Activated naive CD8-positive, alpha-beta T cell treated with anti-CD3 and anti-CD28 coated beads, Interleukin-2, amount 10 ng/mL, durations not matched to agents 7 days and 5 days (primary cell): ENCODE measurements around the gene STT3B. TPM values are rescaled to one million over a fixed set of nuclear protein-coding genes. Genes with fewer than 3 reads are reported as not detected.
A peak's percentile ranks its signal among the peaks of the same experiment; 100 is the strongest.

Experiments
- ATAC-seq: fragments of 150-1000 bp; cut with Tn5 transposase; one replicate; pipeline ENCODE4 v1.10.0; 2021; ENCODE audit warnings: low read depth, moderate library complexity
- POLR2A ChIA-PET: fragments of 350-600 bp; sonication (Branson Sonifier 250); formaldehyde crosslinking; loops from one replicate; lab custom pipeline; 2021; ENCODE audit warnings: antibody characterized with exemption; lab: Charles Lee
- DNase-seq: peaks from one replicate; pipeline ENCODE4 v3.0.0; 2021
- H3K27ac Mint-ChIP-seq: one replicate; pipeline ENCODE4 v1.8.0; 2022; ENCODE audit warnings: mild to moderate bottlenecking, mixed read lengths
- H3K27me3 Mint-ChIP-seq: one replicate; pipeline ENCODE4 v1.8.0; 2022; ENCODE audit warnings: mild to moderate bottlenecking, moderate library complexity, mixed read lengths
- H3K36me3 Mint-ChIP-seq: one replicate; pipeline ENCODE4 v1.8.0; 2021; ENCODE audit warnings: mild to moderate bottlenecking, mixed read lengths
- H3K4me1 Mint-ChIP-seq: one replicate; pipeline ENCODE4 v1.8.0; 2021; ENCODE audit warnings: mixed read lengths
- H3K4me3 Mint-ChIP-seq: one replicate; pipeline ENCODE4 v1.8.0; 2022; ENCODE audit warnings: mild to moderate bottlenecking, moderate library complexity, mixed read lengths
- H3K9me3 Mint-ChIP-seq: one replicate; pipeline ENCODE4 v1.8.0; 2021; ENCODE audit warnings: mixed read lengths
- total RNA-seq, 2 experiments: library from RNA; stranded (reverse); gene quantifications; one replicate each; pipeline ENCODE4 v1.2.3, GENCODE V29; 2021

Gene STT3B
- total RNA-seq, 2 experiments from 2014 or later, result 123 to 131 TPM

DNA sequence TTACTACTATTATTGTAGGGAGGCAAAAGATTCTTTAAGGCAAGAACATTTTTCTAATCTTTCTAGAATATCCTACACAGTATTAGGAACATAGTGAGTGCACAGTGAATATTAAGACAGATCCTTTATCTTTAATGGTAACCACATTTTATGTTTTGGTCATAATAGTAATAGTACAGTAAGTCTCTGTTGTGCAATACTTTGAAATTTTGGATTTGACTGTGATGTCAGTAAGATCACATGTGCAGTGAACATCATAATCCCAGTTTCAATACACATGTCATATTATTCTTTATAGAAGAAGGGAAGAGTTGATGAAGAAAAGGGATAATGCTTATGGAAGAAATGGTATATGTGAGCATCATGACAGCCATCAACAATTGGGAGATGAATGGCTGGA is 10.7 kb downstream of the STT3B start:
- POLR2A ChIA-PET, result interaction anchor here (1.0 kb wide), 1 partner anchor 11 kb away, joined by 4 read pairs; the partner anchor contains the start of gene STT3B
- DNase-seq (no peak), ATAC-seq (no peak)
- no peaks in the 10 kb centered on the region for H3K9me3 Mint-ChIP-seq
- peaks cover 32% of the 10 kb centered on the region for H3K36me3 Mint-ChIP-seq
- H3K4me1 Mint-ChIP-seq, result peaks cover 58% of the 10 kb centered on the region
- no peaks in the 10 kb centered on the region for H3K27me3 Mint-ChIP-seq
- no peak overlapping the region for H3K27ac Mint-ChIP-seq
- no peak overlapping the region for H3K4me3 Mint-ChIP-seq

DNA sequence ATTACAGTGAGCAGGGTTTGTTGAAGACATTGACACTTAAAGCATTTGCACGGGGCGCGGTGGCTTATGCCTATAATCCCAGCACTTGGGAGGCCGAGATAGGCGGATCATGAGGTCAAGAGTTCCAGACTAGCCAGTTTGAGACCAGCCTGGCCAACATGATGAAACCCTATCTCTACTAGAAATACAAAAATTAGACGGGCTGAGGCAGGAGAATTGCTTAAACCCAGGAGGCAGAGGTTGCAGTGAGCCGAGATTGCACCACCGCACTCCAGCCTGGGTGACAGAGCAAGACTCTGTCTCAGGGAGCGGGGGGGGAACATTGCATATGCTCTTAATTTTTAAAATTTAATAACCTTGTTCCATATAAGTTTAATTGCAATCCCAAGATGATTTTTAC is 11.9 kb downstream of the STT3B start:
- ATAC-seq, result no peak
- Mint-ChIP-seq H3K4me3 (no peak overlapping the region), H3K9me3 (no peaks in the 10 kb centered on the region), H3K4me1 (peaks cover 50% of the 10 kb centered on the region), H3K27me3 (no peaks in the 10 kb centered on the region), H3K36me3 (peaks cover 23% of the 10 kb centered on the region), H3K27ac (no peak overlapping the region)
- DNase-seq, result no peak
- POLR2A ChIA-PET, result interaction anchor here (1.0 kb wide), 1 partner anchor 12 kb away, joined by 4 read pairs; the partner anchor contains the start of gene STT3B

DNA sequence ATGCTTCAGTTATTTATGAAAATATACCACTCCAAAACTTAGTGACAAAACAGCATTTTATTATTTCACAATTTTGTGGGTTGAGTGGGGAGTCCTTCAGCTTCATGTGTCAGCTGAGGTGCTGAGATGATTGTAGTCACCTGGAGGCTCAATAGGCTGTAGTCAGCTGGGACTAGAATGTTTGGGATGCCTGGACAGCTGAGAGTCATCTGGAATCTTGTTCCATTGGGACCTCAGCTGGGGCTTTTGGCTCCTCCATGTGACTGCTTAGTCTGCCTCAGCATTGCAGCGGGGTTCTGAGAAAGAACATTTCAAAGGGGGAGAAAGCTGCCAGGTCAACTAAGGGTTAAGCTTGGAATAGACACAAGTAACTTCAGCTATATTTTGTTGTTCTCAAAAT is 13.4 kb downstream of the STT3B start:
- Mint-ChIP-seq H3K4me1 (peaks cover 51% of the 10 kb centered on the region), H3K4me3 (no peak overlapping the region), H3K9me3 (no peaks in the 10 kb centered on the region), H3K27ac (no peak overlapping the region), H3K36me3 (peaks cover 17% of the 10 kb centered on the region), H3K27me3 (no peaks in the 10 kb centered on the region)
- POLR2A ChIA-PET, result interaction anchor here (0.6 to 1.3 kb wide), 4 partner anchors 10 to 1548 kb away, joined by 3 to 6 read pairs (median 3); partner anchors contain the start of gene STT3B
- DNase-seq (no peak), ATAC-seq (no peak)

DNA sequence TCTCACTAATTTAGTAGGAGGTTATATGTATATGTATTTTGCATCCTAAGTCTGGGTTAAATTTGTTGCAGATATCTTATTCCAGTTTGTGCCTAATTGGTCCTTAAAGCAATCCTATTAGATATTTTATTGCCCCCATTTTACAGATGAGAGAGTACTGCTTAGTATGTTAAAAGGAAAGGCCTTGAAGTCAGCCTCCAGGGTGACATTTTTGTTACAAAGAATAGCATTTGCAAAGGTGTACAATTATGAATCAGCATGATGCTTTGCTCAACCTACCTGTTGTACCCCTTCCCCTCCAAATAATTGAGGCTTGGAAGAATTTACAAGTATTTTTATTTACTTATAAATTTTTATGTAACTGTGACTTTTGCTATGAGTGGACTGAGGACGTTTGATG is 14.0 kb downstream of the STT3B start:
- Mint-ChIP-seq H3K4me3 (no peak overlapping the region), H3K27me3 (no peaks in the 10 kb centered on the region), H3K27ac (no peak overlapping the region), H3K4me1 (peaks cover 54% of the 10 kb centered on the region), H3K36me3 (peaks cover 15% of the 10 kb centered on the region), H3K9me3 (no peaks in the 10 kb centered on the region)
- POLR2A ChIA-PET, result interaction anchor here (1.3 kb wide), 1 partner anchor 14 kb away, joined by 6 read pairs; the partner anchor contains the start of gene STT3B
- ATAC-seq (no peak), DNase-seq (no peak)

DNA sequence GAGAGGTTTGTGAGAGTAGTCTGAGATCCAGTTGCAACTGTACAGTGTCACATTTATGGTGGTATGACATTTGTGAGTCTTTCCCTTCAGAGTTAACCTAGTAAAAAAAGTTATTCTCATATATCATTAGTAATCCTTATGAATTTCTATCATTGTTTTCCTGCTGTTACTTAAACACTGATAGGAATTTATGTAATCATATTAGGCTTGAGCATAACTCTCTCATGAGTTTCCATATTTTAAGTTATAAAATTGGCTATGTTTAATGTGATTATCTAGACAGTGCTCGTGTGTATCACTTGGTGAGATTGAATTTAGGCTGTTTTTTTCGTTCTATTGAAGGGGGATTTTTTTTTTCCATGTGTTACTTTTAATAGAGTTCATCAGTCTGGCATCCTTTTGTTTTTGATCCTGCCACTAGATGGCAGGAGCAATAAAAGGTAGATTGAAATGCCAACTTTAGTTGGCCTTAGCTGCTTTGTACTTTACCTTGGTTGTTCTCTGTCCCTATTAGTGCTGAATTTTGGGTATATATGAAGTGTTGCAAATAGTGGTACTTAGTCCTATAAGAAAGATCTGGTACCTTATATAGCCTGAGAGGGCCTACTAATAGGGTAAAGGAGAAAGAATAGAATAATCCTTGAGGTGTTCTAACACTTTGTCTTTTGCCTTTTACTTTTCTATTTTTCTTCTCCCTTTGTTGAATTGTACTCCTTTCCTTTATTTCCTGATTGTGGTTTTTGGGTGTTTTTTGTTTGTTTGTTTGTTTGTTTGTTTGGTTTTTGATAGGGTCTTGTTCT is 17.9 kb downstream of the STT3B start:
- DNase-seq (no peak), ATAC-seq (peak; percentile 58)
- H3K4me3 Mint-ChIP-seq, result no peak overlapping the region
- peaks cover 14% of the 10 kb centered on the region for H3K36me3 Mint-ChIP-seq
- H3K27ac Mint-ChIP-seq, result no peak overlapping the region
- H3K4me1 Mint-ChIP-seq, result peaks cover 56% of the 10 kb centered on the region
- POLR2A ChIA-PET, result interaction anchor here (1.0 kb wide), 1 partner anchor 18 kb away, joined by 3 read pairs; the partner anchor contains the start of gene STT3B
- peaks cover 4% of the 10 kb centered on the region for H3K9me3 Mint-ChIP-seq
- no peaks in the 10 kb centered on the region for H3K27me3 Mint-ChIP-seq

DNA sequence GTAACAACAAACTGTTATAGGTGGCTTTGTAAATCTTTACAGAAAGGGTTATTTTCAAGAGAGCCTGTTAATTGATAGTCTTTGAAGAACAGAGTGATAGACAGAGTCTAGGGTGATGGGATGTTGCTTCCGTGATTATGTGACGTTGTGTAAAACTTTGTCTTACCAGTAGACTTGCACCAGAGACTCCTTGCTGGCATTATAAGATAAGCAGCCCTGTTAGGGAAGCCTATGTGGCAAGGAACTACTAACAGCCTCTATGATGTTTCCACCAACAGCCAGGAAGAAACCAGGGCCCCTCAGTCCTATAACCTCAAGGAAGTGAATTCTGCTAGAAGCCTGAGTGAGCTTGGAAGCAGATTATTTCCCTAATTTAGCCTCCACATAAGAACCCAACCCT is 18.9 kb downstream of the STT3B start:
- H3K4me3 Mint-ChIP-seq, result no peak overlapping the region
- peaks cover 54% of the 10 kb centered on the region for H3K4me1 Mint-ChIP-seq
- H3K27me3 Mint-ChIP-seq, result no peaks in the 10 kb centered on the region
- H3K27ac Mint-ChIP-seq, result no peak overlapping the region
- peaks cover 6% of the 10 kb centered on the region for H3K9me3 Mint-ChIP-seq
- DNase-seq (no peak), ATAC-seq (no peak)
- peaks cover 22% of the 10 kb centered on the region for H3K36me3 Mint-ChIP-seq
- POLR2A ChIA-PET, result interaction anchor here (1.1 kb wide), 1 partner anchor 19 kb away, joined by 5 read pairs; the partner anchor contains the start of gene STT3B

DNA sequence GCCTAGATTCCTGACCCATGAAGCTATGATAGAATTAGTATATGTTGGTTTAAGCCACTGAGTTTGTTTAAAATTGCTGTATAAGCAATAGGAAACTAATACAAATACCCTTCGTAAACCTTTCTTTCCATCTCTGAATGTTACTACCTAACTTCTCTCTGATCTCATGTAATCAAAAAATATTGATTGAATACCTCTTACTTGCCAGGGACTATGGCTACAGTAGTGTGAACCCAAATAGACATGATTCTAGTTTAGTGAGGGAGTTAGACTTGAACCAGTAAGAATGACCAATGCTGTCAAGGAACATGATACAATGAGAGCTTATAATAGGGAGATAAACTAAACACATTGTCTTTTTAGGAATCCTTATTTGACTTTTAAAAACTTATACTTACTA is 19.4 kb downstream of the STT3B start:
- Mint-ChIP-seq H3K27ac (no peak overlapping the region), H3K4me1 (peaks cover 55% of the 10 kb centered on the region), H3K36me3 (peaks cover 24% of the 10 kb centered on the region), H3K27me3 (no peaks in the 10 kb centered on the region), H3K4me3 (no peak overlapping the region), H3K9me3 (peaks cover 6% of the 10 kb centered on the region)
- no peak for ATAC-seq
- no peak for DNase-seq
- POLR2A ChIA-PET, result interaction anchor here (1.1 kb wide), 1 partner anchor 19 kb away, joined by 5 read pairs; the partner anchor contains the start of gene STT3B

DNA sequence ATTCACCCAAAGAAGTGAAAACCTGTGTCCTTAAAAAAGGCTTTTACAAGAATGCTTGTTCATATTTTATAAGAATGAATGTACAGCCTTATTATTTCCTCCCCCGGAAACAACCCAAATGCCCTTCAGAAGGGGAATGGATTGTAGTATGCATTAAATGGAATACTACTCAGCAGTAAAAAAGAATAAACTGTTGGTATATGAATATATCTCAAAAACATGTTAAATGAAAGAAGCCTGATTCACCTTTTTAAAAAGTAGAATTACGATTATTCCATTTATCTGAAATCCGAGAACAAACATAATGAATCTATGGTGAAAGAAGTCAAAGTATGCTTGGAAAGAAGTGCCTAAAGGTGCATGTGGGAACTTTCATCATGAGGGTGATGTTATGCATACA is 20.5 kb downstream of the STT3B start:
- Mint-ChIP-seq H3K27me3 (no peaks in the 10 kb centered on the region), H3K36me3 (peaks cover 29% of the 10 kb centered on the region), H3K9me3 (peaks cover 9% of the 10 kb centered on the region), H3K27ac (no peak overlapping the region), H3K4me3 (no peak overlapping the region), H3K4me1 (peaks cover 51% of the 10 kb centered on the region)
- no peak for ATAC-seq
- no peak for DNase-seq
- POLR2A ChIA-PET, result no interaction called here

DNA sequence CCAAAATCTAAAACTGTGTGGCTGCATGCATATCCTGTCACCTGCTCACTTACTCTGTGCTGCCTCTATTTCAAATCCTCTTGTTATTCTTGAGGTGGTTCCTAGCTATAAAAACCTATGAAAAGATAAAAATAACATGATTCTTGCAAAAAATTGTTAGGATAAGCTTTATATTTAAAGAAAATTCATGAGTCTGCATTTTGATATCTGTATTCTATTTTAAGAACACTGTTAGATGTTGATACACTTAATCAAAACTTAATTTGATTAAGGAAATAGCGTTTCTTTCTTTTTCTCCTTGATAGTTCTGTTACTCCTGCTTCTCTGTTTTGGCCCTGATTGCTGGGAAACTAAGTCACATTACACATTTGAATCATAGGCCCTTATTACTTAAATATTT is 22.5 kb downstream of the STT3B start:
- Mint-ChIP-seq H3K36me3 (peaks cover 44% of the 10 kb centered on the region), H3K27me3 (no peaks in the 10 kb centered on the region), H3K27ac (no peak overlapping the region), H3K4me1 (peaks cover 60% of the 10 kb centered on the region), H3K9me3 (peaks cover 15% of the 10 kb centered on the region), H3K4me3 (no peak overlapping the region)
- no peak for DNase-seq
- POLR2A ChIA-PET, result no interaction called here
- no peak for ATAC-seq

DNA sequence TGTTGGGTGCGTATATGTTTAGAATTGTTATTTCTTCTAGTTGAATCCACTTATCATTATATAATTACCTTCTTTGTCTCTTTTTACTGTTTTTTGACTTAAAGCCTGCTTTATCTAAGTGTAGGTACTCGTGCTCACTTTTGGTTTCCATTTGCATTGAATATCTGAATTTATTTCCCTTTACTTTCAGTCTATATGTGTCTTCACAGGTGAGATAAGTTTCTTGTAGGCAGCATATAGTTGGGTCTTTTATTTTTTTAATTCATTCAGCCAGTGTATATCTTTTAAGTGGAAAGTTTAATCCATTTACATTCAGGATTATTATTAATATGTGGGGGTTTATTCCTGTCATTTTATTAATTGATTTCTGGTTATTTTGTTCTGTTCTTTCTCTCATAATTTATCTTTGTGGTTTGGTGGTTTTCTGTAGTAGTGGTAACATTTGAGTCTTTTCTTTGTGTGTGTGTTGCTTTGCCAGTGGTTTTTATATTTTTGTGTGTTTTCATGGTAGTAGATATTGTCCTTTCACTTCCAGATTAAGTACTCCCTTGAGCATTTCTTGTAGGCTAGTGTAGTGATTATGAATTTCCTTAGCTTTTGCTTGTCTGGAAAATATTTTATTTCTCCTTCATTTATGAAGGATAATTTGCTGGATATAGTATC is 27.3 kb downstream of the STT3B start:
- Mint-ChIP-seq H3K27ac (peak overlapping the region; percentile 63), H3K36me3 (peaks cover 44% of the 10 kb centered on the region), H3K27me3 (no peaks in the 10 kb centered on the region), H3K4me3 (peak overlapping the region; percentile 55), H3K9me3 (peaks cover 17% of the 10 kb centered on the region), H3K4me1 (peaks cover 59% of the 10 kb centered on the region)
- POLR2A ChIA-PET, result no interaction called here
- ATAC-seq (peak; percentile 31), DNase-seq (no peak)

DNA sequence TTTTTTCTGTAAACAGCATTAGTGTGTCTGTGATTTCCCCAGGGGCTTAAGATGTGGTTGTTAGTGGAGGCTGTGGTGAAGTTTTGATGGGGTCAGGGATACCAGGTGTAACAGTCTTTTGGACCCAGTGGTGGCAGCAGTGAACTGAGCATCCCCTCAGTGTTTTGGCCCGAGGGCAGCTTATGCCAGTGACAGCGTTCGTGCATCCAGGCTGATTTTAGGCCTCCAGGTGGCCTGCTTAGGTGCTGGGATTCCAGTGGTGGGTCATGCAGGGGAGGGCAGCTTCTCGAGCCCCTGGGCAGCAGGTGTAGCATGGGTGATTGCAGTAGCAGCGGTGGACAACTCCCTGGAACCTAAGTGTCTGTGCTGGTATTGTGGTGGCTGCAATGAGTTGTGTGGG is 29.2 kb downstream of the STT3B start:
- no peak overlapping the region for H3K27ac Mint-ChIP-seq
- ATAC-seq (no peak), DNase-seq (no peak)
- H3K9me3 Mint-ChIP-seq, result peaks cover 14% of the 10 kb centered on the region
- H3K36me3 Mint-ChIP-seq, result peaks cover 32% of the 10 kb centered on the region
- H3K4me1 Mint-ChIP-seq, result peaks cover 59% of the 10 kb centered on the region
- peak overlapping the region; percentile 22 for H3K4me3 Mint-ChIP-seq
- POLR2A ChIA-PET, result interaction anchor here (1.2 kb wide), 1 partner anchor 30 kb away, joined by 7 read pairs; the partner anchor contains the start of gene STT3B
- H3K27me3 Mint-ChIP-seq, result no peaks in the 10 kb centered on the region

DNA sequence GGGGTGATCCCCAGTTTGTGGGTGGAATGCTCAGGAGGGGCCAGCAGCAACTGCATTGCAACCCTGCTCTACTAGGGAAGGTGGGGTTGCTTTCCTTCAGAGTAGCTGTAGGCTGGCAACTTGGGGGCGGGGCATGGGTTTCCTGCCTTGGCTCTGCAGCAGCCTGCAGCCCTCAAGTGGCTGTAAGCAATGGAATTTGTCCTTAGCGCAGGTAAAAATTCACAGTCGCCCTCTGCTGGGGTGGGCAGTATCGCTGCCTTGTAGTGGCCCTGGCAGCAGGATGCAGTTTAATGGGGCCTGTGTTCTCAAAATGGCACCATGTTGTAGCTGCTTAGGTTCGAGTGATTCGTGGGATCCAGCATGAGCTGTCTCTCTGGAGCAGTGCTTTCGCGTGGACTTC is 29.8 kb downstream of the STT3B start:
- H3K27ac Mint-ChIP-seq, result no peak overlapping the region
- no peaks in the 10 kb centered on the region for H3K27me3 Mint-ChIP-seq
- peaks cover 14% of the 10 kb centered on the region for H3K9me3 Mint-ChIP-seq
- ATAC-seq (peak; percentile 76), DNase-seq (peak; percentile 48)
- H3K4me1 Mint-ChIP-seq, result peaks cover 55% of the 10 kb centered on the region
- POLR2A ChIA-PET, result interaction anchor here (1.2 kb wide), 1 partner anchor 31 kb away, joined by 7 read pairs; the partner anchor contains the start of gene STT3B
- peaks cover 27% of the 10 kb centered on the region for H3K36me3 Mint-ChIP-seq
- H3K4me3 Mint-ChIP-seq, result peak overlapping the region; percentile 7

DNA sequence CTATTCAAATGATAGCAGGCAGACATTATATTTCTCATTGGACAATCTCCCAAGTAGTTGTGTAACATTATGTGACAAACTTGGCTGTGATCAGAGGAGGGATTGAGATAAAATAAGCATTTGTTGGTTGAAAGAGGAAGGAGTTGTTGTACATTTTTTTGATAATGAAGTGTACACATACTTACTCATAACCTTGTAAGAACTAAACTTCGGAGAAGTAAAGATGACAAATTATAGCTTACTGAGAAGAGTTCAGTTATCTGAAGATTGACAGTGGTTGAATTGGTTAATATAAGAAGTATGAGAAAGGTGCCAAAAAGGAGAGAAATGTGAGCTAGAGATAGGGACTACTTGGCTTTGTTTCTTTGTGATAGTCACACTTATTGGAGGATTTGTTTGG is 32.6 kb downstream of the STT3B start:
- H3K4me1 Mint-ChIP-seq, result peaks cover 44% of the 10 kb centered on the region
- H3K9me3 Mint-ChIP-seq, result peaks cover 5% of the 10 kb centered on the region
- DNase-seq (no peak), ATAC-seq (no peak)
- no peaks in the 10 kb centered on the region for H3K27me3 Mint-ChIP-seq
- peaks cover 12% of the 10 kb centered on the region for H3K36me3 Mint-ChIP-seq
- no peak overlapping the region for H3K4me3 Mint-ChIP-seq
- H3K27ac Mint-ChIP-seq, result no peak overlapping the region
- POLR2A ChIA-PET, result interaction anchor here (1.1 kb wide), 1 partner anchor 32 kb away, joined by 3 read pairs; the partner anchor contains the start of gene STT3B
